Measurements from ENCODE around the gene GALNT1.

GRCh38 chr18:35721431-35722081 lies 140.0 kb downstream of the GALNT1 start:
- TF ChIP-seq, protein P1, sequence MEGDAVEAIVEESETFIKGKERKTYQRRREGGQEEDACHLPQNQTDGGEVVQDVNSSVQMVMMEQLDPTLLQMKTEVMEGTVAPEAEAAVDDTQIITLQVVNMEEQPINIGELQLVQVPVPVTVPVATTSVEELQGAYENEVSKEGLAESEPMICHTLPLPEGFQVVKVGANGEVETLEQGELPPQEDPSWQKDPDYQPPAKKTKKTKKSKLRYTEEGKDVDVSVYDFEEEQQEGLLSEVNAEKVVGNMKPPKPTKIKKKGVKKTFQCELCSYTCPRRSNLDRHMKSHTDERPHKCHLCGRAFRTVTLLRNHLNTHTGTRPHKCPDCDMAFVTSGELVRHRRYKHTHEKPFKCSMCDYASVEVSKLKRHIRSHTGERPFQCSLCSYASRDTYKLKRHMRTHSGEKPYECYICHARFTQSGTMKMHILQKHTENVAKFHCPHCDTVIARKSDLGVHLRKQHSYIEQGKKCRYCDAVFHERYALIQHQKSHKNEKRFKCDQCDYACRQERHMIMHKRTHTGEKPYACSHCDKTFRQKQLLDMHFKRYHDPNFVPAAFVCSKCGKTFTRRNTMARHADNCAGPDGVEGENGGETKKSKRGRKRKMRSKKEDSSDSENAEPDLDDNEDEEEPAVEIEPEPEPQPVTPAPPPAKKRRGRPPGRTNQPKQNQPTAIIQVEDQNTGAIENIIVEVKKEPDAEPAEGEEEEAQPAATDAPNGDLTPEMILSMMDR (IDR thresholded peaks at IDR 0.05), result no peak
- no peak for TF ChIP-seq POLR2A (IDR thresholded peaks at IDR 0.05)
